IMR-90 (cell line): ENCODE measurements around the gene HMGN1. TPM values are rescaled to one million over a fixed set of nuclear protein-coding genes. Genes with fewer than 3 reads are reported as not detected.

Experiments used
- ATAC-seq: fragments of 200-7000 bp; cut with Tn5 transposase; 2 replicates; pipeline ENCODE4 v1.9.1; 2020; ENCODE audit warnings: low read depth, mild to moderate bottlenecking, moderate library complexity
- BruUV-seq: library from RNA; stranded (reverse); fragments of 400-500 nt; replicated peaks from 2 replicates; lab custom pipeline; 2021; lab: Mats Ljungman, UMichigan
- CTCF ChIA-PET: fragments of 300-600 bp; formaldehyde crosslinking; extraction: SDS; loops from one replicate; lab custom pipeline; 2021; ENCODE audit warnings: antibody characterized with exemption; lab: Yijun Ruan, JAX
- POLR2A ChIA-PET: fragments of 300-600 bp; sonication (Branson Sonifier 250); formaldehyde crosslinking; loops from one replicate; lab custom pipeline; 2022; ENCODE audit warnings: antibody characterized with exemption; ENCODE audit not compliant: unreplicated experiment; lab: Charles Lee
- DNase-seq: peaks from one replicate; pipeline ENCODE4 v3.0.0; 2013
- H2AFZ ChIP-seq: replicated peaks from 2 replicates; pipeline ENCODE3; 2013; ENCODE audit warnings: low read length, mild to moderate bottlenecking; ENCODE audit not compliant: poor library complexity
- H2AK5ac ChIP-seq: 2 replicates; pipeline ENCODE4 v1.6.1; 2013; ENCODE audit warnings: low read depth, low read length, inconsistent platforms
- H2AK9ac ChIP-seq: replicated peaks from 2 replicates; pipeline ENCODE3; 2013; ENCODE audit warnings: mild to moderate bottlenecking, low read depth, low read length, moderate library complexity; ENCODE audit not compliant: poor library complexity
- H2BK120ac ChIP-seq: 2 replicates; pipeline ENCODE4 v1.6.1; 2013; ENCODE audit warnings: low read depth, low read length, inconsistent platforms
- H2BK15ac ChIP-seq: 3 replicates; pipeline ENCODE4 v1.6.1; 2013; ENCODE audit warnings: low read depth, low read length, inconsistent platforms
- H2BK20ac ChIP-seq: 2 replicates; pipeline ENCODE4 v1.6.1; 2013; ENCODE audit warnings: low read depth, mild to moderate bottlenecking, inconsistent platforms, low read length, moderate library complexity
- H2BK5ac ChIP-seq: 2 replicates; pipeline ENCODE4 v1.6.1; 2013; ENCODE audit warnings: mild to moderate bottlenecking, low read depth, low read length, inconsistent platforms; ENCODE audit not compliant: poor library complexity, severe bottlenecking
- H3K14ac ChIP-seq: replicated peaks from 2 replicates; pipeline ENCODE4 v1.6.1; 2013; ENCODE audit warnings: low read depth, low read length, inconsistent platforms
- H3K18ac ChIP-seq: 2 replicates; pipeline ENCODE4 v1.6.1; 2013; ENCODE audit warnings: low read depth, low read length, control low read depth
- H3K23ac ChIP-seq: 2 replicates; pipeline ENCODE4 v1.6.1; 2013; ENCODE audit warnings: low read depth, low read length, inconsistent platforms
- H3K27ac ChIP-seq: 2 replicates; pipeline ENCODE4 v1.5.1; 2013; ENCODE audit warnings: mild to moderate bottlenecking, control low read depth, low read length; ENCODE audit not compliant: insufficient read depth
- H3K27me3 ChIP-seq: 2 replicates; pipeline ENCODE4 v1.6.1; 2013; ENCODE audit warnings: low read length; ENCODE audit not compliant: control insufficient read depth, insufficient read depth
- H3K36me3 ChIP-seq: 2 replicates; pipeline ENCODE4 v1.6.1; 2013; ENCODE audit warnings: low read length, mixed read lengths; ENCODE audit not compliant: control insufficient read depth, insufficient read depth
- H3K4ac ChIP-seq: 2 replicates; pipeline ENCODE4 v1.6.1; 2013; ENCODE audit warnings: low read depth, low read length, inconsistent platforms
- H3K4me1 ChIP-seq: 2 replicates; pipeline ENCODE4 v1.6.1; 2013; ENCODE audit warnings: low read length, mixed read lengths; ENCODE audit not compliant: control insufficient read depth, insufficient read depth
- H3K4me2 ChIP-seq: 2 replicates; pipeline ENCODE4 v1.6.1; 2013; ENCODE audit warnings: low read depth, mild to moderate bottlenecking, control low read depth, low read length, moderate library complexity
- H3K4me3 ChIP-seq: 2 replicates; pipeline ENCODE4 v1.5.1; 2013; ENCODE audit warnings: low read depth, mild to moderate bottlenecking, control low read depth, low read length, moderate library complexity; ENCODE audit not compliant: insufficient read depth
- H3K56ac ChIP-seq: 2 replicates; pipeline ENCODE4 v1.6.1; 2013; ENCODE audit warnings: low read length, inconsistent platforms; ENCODE audit not compliant: insufficient read depth; ENCODE audit errors: extremely low read depth
- H3K79me1 ChIP-seq, 2 experiments: 2 replicates each; pipeline ENCODE4 v1.6.1; 2013; ENCODE audit warnings: low read length in 2 of 2, inconsistent platforms in 1 of 2, low read depth in 1 of 2
- H3K9ac ChIP-seq: 2 replicates; pipeline ENCODE4 v1.6.1; 2013; ENCODE audit warnings: low read depth, low read length, control low read depth
- H3K9me1 ChIP-seq: 2 replicates; pipeline ENCODE4 v1.6.1; 2013; ENCODE audit warnings: low read length, inconsistent platforms; ENCODE audit not compliant: insufficient read depth
- H3K9me3 ChIP-seq: 2 replicates; pipeline ENCODE4 v1.6.1; 2013; ENCODE audit warnings: low read length; ENCODE audit not compliant: control insufficient read depth, insufficient read depth
- H4K20me1 ChIP-seq: 2 replicates; pipeline ENCODE4 v1.6.1; 2013; ENCODE audit warnings: low read length, inconsistent platforms; ENCODE audit not compliant: insufficient read depth
- H4K5ac ChIP-seq: 2 replicates; pipeline ENCODE4 v1.6.1; 2013; ENCODE audit warnings: mild to moderate bottlenecking, low read depth, low read length, control low read depth
- H4K8ac ChIP-seq, 2 experiments: 2 replicates each; pipeline ENCODE4 v1.6.1; 2013; ENCODE audit warnings: low read depth in 2 of 2, low read length in 2 of 2, control low read depth in 1 of 2, inconsistent platforms in 1 of 2
- H4K91ac ChIP-seq: 2 replicates; pipeline ENCODE4 v1.6.1; 2013; ENCODE audit warnings: low read depth, low read length, inconsistent platforms; ENCODE audit not compliant: insufficient read depth
- BHLHE40 ChIP-seq: fragments of 150-350 bp; IDR thresholded peaks from 2 replicates; pipeline ENCODE4 v1.6.1; 2016; ENCODE audit warnings: mild to moderate bottlenecking, low read depth, low read length
- CEBPB ChIP-seq: IDR thresholded peaks from 2 replicates; pipeline ENCODE4 v1.6.1; 2012; ENCODE audit warnings: low read depth, low read length, improper control_type of control experiment
- CHD1 ChIP-seq: IDR thresholded peaks from 2 replicates; pipeline ENCODE4 v1.6.1; 2012; ENCODE audit warnings: low read depth, low read length, improper control_type of control experiment
- FOS ChIP-seq: fragments of 150-350 bp; IDR thresholded peaks from 2 replicates; pipeline ENCODE4 v1.6.1; 2016; ENCODE audit warnings: low read depth, low read length
- MAFK ChIP-seq: IDR thresholded peaks from 2 replicates; pipeline ENCODE4 v1.6.1; 2012; ENCODE audit warnings: low read depth, low read length, improper control_type of control experiment
- MAZ ChIP-seq: IDR thresholded peaks from 2 replicates; pipeline ENCODE4 v1.6.1; 2012; ENCODE audit warnings: low read depth, mild to moderate bottlenecking, low read length, improper control_type of control experiment, moderate library complexity, borderline replicate concordance
- MXI1 ChIP-seq: IDR thresholded peaks from 2 replicates; pipeline ENCODE4 v1.6.1; 2012; ENCODE audit warnings: low read depth, mild to moderate bottlenecking, low read length, moderate library complexity, borderline replicate concordance
- NFE2L2 ChIP-seq: fragments of 150-350 bp; IDR thresholded peaks from 2 replicates; pipeline ENCODE4 v1.6.1; 2016; ENCODE audit warnings: low read depth, mild to moderate bottlenecking, low read length
- POLR2A ChIP-seq: IDR thresholded peaks from 2 replicates; pipeline ENCODE4 v1.6.1; 2012; ENCODE audit warnings: mild to moderate bottlenecking, low read depth, low read length
- RAD21 ChIP-seq: IDR thresholded peaks from 2 replicates; pipeline ENCODE4 v1.6.1; 2012; ENCODE audit warnings: low read length, improper control_type of control experiment
- RCOR1 ChIP-seq: IDR thresholded peaks from 2 replicates; pipeline ENCODE4 v1.6.1; 2012; ENCODE audit warnings: mild to moderate bottlenecking, low read length, improper control_type of control experiment; ENCODE audit not compliant: insufficient replicate concordance
- RFX5 ChIP-seq: IDR thresholded peaks from 2 replicates; pipeline ENCODE4 v1.8.0; 2012; ENCODE audit warnings: low read depth, mild to moderate bottlenecking, low read length, moderate library complexity
- SMC3 ChIP-seq: fragments of 150-350 bp; IDR thresholded peaks from 2 replicates; pipeline ENCODE4 v1.6.1; 2016; ENCODE audit warnings: low read depth, mild to moderate bottlenecking, antibody characterized with exemption, low read length, moderate library complexity
- WGBS, 2 experiments: methylation state at CpG; one replicate each; pipeline versions ENCODE4 v1.1.5 to v1.1.7; 2013; ENCODE audit warnings: missing lambda C conversion rate in 2 of 2; ENCODE audit not compliant: insufficient read length in 1 of 2; ENCODE audit errors: extremely low coverage in 2 of 2; 5-methylcytosine and 5-hydroxymethylcytosine counted together
- dilution Hi-C: fragments of 300-500 bp; cut with HindIII; formaldehyde crosslinking; loops from one replicate; pipeline ENCODE4 v1.14.3; 2018; ENCODE audit warnings: low sequenced_read_pairs; ENCODE audit not compliant: unreplicated experiment
- in situ Hi-C: fragments of 300-500 bp; cut with MboI; formaldehyde crosslinking; loops from 3 replicates; pipeline ENCODE4 v1.14.3; 2019; ENCODE audit warnings: low sequenced_read_pairs, inconsistent platforms, mixed read lengths
- intact Hi-C: fragments of 100-400 bp; cut with micrococcal nuclease; formaldehyde crosslinking; loops from 2 replicates; pipeline ENCODE4 v1.10.0; 2022
- polyA plus RNA-seq, 3 experiments: library from polyadenylated mRNA; depleted of rRNA; stranded (reverse); fragments of >200 nt; gene quantifications; 2 replicates each; pipeline ENCODE4 v1.2.3, GENCODE V29; 2012; ENCODE audit warnings: low replicate concordance in 1 of 3
- total RNA-seq: library from RNA; depleted of rRNA; stranded (reverse); fragments of >200 nt; gene quantifications from 2 replicates; pipeline ENCODE4 v1.2.3, GENCODE V29; 2012
- TF ChIP-seq, protein P1 (sequence below): fragments of 150-350 bp; IDR thresholded peaks from 2 replicates; pipeline ENCODE4 v1.6.1; 2017; ENCODE audit warnings: mild to moderate bottlenecking, antibody characterized with exemption, low read length, low read depth
- TF ChIP-seq, protein P2 (sequence below): fragments of 150-350 bp; IDR thresholded peaks from 2 replicates; pipeline ENCODE4 v1.6.1; 2016; ENCODE audit warnings: low read depth, mild to moderate bottlenecking, low read length, moderate library complexity, borderline replicate concordance
- TF ChIP-seq, protein P3 (sequence below): conservative IDR thresholded peaks from 2 replicates; pipeline ENCODE4 v1.5.1; 2012; ENCODE audit warnings: mild to moderate bottlenecking, low read depth, low read length, improper control_type of control experiment

Gene HMGN1
- total and polyA plus RNA-seq, 2 of the 4 experiments (the other 2 are of a cell fraction) = 55.2 to 155 TPM

DNA sequence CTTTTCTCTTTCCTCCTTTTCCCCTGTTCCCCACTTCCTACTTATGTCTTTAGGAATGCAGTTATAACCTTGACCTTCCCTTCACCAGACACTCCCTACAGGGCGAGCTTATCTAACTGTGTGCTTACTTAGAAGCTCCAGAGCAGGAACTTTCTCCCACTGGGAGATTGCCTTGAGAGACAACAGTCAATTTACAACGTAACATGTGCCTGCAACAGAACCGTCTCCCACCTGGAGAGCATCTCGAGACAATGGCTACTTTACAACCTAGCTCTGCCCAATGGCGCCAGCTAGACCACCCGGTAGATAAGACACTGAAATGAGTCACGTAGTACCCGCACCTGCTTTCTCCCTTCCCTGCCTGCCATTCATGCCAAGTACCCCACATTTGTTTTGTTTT is 16.7 kb downstream of the HMGN1 start:
- Histone ChIP-seq H2BK20ac (no peak overlapping the region), H3K4me1 (no peaks in the 10 kb centered on the region), H3K9ac (no peak overlapping the region), H2BK120ac (no peak overlapping the region), H3K18ac (no peak overlapping the region), H4K91ac (no peak overlapping the region), H2AK5ac (no peak overlapping the region), H3K14ac (no peak overlapping the region), H3K4me3 (no peak overlapping the region), H3K9me1 (no peaks in the 10 kb centered on the region), H3K36me3 (no peaks in the 10 kb centered on the region), H3K4ac (no peak overlapping the region), H4K5ac (no peak overlapping the region), H3K23ac (no peak overlapping the region), H3K9me3 (no peaks in the 10 kb centered on the region), H3K4me2 (no peak overlapping the region), H3K79me1 (no peaks in the 10 kb centered on the region), H4K20me1 (no peaks in the 10 kb centered on the region), H2BK15ac (no peak overlapping the region), H4K8ac (no peak overlapping the region), H3K27ac (no peak overlapping the region), H2AFZ (peak overlapping the region; percentile 26), H2AK9ac (no peak overlapping the region), H2BK5ac (no peak overlapping the region), H3K27me3 (no peaks in the 10 kb centered on the region), H3K56ac (no peak overlapping the region)
- CTCF ChIA-PET = no interaction called here
- TF ChIP-seq, protein P1, sequence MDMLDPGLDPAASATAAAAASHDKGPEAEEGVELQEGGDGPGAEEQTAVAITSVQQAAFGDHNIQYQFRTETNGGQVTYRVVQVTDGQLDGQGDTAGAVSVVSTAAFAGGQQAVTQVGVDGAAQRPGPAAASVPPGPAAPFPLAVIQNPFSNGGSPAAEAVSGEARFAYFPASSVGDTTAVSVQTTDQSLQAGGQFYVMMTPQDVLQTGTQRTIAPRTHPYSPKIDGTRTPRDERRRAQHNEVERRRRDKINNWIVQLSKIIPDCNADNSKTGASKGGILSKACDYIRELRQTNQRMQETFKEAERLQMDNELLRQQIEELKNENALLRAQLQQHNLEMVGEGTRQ = no peak
- no peak for TF ChIP-seq SMC3
- no peak for TF ChIP-seq RFX5
- TF ChIP-seq CHD1 = no peak
- TF ChIP-seq RAD21 = no peak
- TF ChIP-seq MAZ = no peak
- TF ChIP-seq NFE2L2 = no peak
- TF ChIP-seq, protein P2, sequence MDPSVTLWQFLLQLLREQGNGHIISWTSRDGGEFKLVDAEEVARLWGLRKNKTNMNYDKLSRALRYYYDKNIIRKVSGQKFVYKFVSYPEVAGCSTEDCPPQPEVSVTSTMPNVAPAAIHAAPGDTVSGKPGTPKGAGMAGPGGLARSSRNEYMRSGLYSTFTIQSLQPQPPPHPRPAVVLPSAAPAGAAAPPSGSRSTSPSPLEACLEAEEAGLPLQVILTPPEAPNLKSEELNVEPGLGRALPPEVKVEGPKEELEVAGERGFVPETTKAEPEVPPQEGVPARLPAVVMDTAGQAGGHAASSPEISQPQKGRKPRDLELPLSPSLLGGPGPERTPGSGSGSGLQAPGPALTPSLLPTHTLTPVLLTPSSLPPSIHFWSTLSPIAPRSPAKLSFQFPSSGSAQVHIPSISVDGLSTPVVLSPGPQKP = no peak
- TF ChIP-seq BHLHE40 = no peak
- TF ChIP-seq, protein P3, sequence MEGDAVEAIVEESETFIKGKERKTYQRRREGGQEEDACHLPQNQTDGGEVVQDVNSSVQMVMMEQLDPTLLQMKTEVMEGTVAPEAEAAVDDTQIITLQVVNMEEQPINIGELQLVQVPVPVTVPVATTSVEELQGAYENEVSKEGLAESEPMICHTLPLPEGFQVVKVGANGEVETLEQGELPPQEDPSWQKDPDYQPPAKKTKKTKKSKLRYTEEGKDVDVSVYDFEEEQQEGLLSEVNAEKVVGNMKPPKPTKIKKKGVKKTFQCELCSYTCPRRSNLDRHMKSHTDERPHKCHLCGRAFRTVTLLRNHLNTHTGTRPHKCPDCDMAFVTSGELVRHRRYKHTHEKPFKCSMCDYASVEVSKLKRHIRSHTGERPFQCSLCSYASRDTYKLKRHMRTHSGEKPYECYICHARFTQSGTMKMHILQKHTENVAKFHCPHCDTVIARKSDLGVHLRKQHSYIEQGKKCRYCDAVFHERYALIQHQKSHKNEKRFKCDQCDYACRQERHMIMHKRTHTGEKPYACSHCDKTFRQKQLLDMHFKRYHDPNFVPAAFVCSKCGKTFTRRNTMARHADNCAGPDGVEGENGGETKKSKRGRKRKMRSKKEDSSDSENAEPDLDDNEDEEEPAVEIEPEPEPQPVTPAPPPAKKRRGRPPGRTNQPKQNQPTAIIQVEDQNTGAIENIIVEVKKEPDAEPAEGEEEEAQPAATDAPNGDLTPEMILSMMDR = no peak
- no peak for TF ChIP-seq POLR2A
- TF ChIP-seq RCOR1 = no peak
- TF ChIP-seq FOS = no peak
- TF ChIP-seq MXI1 = no peak
- TF ChIP-seq CEBPB = no peak
- TF ChIP-seq MAFK = no peak
- POLR2A ChIA-PET = no interaction called here
- WGBS, 2 experiments = 70% methylated on average over 2 of the region's 8 CpGs; no CpG with 5 or more reads in 1 of the 2 experiments
- DNase-seq (no peak), ATAC-seq (no peak)
- in situ Hi-C loops (no loop called here), dilution Hi-C loops (no loop called here), intact Hi-C loops (no loop called here)
- no TSS peak for BruUV-seq
